Natural killer cell (primary cell): Measurements from ENCODE around the gene RWDD2A. TPM values are rescaled to one million over a fixed set of nuclear protein-coding genes. Genes with fewer than 3 reads are reported as not detected.

Experiments
- total RNA-seq, 4 donors: library from RNA; stranded (reverse); fragments of 120-200 nt in 1 of 4; gene quantifications; one replicate each; pipeline versions ENCODE4 v1.2.3 to v1.2.4, GENCODE V29; 2013 to 2022

RWDD2A gene
- total RNA-seq, 3 donors from 2014 or later (not counting 1 experiment from before 2014, with no cell fraction given): 0.86 to 1.1 (median 0.93) TPM

Other genes with a start within 250 kb of the RWDD2A start
- 1 to 10 TPM; 6.6 to 7.9 (median 7.2) TPM for gene UBE3D, start 127.5 kb upstream of the RWDD2A start, total RNA-seq
- 10 to 100 TPM; 23.5 to 36.7 (median 30.1) TPM for gene DOP1A, start 125.7 kb upstream of the RWDD2A start, total RNA-seq
- gene PGM3, start 92 bp upstream of the RWDD2A start, total RNA-seq: 10 to 100 TPM; 16.6 to 26.4 (median 17.2) TPM
- gene ME1, start 237.7 kb downstream of the RWDD2A start, total RNA-seq: under 1 TPM in 2 of 3 donors, not detected in 1; 0.14 to 0.32 TPM